Measurements from ENCODE around the gene ARHGDIA. TPM values are rescaled to one million over a fixed set of nuclear protein-coding genes. Genes with fewer than 3 reads are reported as not detected.

Gene ARHGDIA
- total and polyA plus RNA-seq, 12 donors = 89.9 to 263 (median 110) TPM

DNA sequence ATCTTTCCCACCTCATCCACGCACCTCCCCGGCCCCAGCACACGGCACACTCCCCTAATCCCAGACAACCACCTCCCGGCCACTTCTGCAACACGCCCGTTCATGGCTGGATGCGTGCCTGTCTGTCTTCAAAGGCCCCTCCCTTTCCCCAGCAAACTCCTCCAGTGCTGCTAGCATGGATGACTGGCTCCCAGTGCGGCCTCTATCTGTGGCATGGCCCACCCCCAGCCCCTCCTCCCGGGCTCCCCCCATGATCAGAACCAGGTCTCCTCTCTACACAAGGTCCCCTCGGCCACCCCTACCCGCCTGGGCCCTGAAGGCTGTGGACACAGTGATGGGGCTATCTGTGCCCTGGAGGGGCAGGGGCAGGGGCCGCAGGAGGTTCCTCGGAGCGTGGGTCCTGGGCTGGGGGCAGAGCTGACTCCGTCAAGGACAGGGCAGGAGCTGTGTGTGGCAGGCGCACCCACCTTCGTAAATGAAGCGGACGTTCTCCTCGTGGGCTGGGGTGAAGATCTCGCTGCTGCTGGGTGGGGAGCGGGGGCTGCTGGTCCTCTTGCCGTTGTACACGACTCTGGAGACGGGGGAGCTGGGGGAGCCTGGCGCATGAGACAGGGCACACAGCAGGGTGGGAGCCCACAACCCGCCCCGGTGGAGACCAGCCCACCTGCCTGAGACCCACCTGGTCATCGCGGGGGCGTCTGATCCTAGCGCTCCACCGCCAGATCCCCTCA, 47.2 kb downstream of the ARHGDIA start:
- TF ChIP-seq, protein P1, sequence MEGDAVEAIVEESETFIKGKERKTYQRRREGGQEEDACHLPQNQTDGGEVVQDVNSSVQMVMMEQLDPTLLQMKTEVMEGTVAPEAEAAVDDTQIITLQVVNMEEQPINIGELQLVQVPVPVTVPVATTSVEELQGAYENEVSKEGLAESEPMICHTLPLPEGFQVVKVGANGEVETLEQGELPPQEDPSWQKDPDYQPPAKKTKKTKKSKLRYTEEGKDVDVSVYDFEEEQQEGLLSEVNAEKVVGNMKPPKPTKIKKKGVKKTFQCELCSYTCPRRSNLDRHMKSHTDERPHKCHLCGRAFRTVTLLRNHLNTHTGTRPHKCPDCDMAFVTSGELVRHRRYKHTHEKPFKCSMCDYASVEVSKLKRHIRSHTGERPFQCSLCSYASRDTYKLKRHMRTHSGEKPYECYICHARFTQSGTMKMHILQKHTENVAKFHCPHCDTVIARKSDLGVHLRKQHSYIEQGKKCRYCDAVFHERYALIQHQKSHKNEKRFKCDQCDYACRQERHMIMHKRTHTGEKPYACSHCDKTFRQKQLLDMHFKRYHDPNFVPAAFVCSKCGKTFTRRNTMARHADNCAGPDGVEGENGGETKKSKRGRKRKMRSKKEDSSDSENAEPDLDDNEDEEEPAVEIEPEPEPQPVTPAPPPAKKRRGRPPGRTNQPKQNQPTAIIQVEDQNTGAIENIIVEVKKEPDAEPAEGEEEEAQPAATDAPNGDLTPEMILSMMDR (IDR thresholded peaks at IDR 0.05) = no peak
- H3K27ac ChIP-seq = no peak overlapping the region
- 91 to 92% methylated on average over 33 of the region's 33 CpGs for WGBS, 2 donors
- no peak overlapping the region for H3K4me3 ChIP-seq
- peaks cover 0 to 31% (median 6%) of the 10 kb centered on the region in 9 donors for H3K36me3 ChIP-seq
- no peaks in the 10 kb centered on the region for H3K9me3 ChIP-seq
- peaks cover 7 to 36% (median 23%) of the 10 kb centered on the region in 9 donors for H3K4me1 ChIP-seq
- intact Hi-C loops (cut with DNase I) = loop anchor here in 1 of 10 donors (5.0 kb wide), 1 partner anchor 38 kb away; the partner anchor contains the start of gene P4HB
- no peak for DNase-seq
- no peak for ATAC-seq
- H3K27me3 ChIP-seq = no peaks in the 10 kb centered on the region

DNA sequence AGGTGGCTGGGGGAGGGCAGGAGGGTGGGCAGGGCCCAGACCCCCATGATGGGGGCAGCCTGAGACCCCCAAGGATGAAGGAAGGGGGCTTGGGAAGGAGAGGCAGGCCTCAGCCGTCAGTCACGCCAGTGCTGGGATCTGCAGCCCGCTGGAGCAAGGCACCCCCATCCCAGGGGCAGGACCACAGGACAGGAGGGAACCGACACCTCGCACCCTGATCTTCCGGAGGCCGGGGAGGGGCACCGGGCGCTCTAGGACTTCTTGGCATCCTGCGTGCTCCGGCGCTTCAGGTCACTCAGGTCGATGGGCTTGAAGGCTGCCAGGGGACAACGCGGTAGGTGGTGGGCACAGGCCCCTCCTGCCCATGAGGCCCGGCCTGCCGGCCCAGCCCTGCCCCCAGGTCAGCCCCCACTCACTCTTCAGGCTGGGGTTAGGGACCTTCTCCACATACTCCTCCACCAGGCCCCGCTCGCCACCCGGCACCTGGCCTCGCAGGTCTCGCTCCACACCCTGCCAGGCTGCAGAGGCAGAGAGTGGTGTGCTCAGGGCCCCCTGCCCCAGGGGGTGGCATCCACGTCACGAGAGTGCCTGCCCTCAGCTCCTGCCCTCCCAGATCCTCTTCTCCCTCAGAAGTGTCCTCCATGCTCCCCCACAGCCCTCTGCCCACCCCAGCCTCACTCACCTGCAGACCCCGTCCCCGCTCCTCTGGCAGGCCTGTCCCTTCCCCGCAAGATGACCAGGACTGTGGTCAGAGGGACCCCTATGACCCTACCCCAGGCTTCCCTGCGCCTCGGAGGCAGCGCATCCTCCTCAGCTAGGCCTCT, 47.9 kb downstream of the ARHGDIA start:
- DNase-seq = no peak
- H3K4me3 ChIP-seq = no peak overlapping the region
- WGBS, 2 donors = 91 to 93% methylated on average over 26 to 30 of the region's 30 CpGs
- peak in 1 of 8 donors; percentile 7 for ATAC-seq
- intact Hi-C loops (cut with DNase I) = loop anchor here in 1 of 10 donors (5.0 kb wide), 1 partner anchor 39 kb away; the partner anchor contains the start of gene P4HB
- no peaks in the 10 kb centered on the region for H3K27me3 ChIP-seq
- peaks cover 0 to 31% (median 6%) of the 10 kb centered on the region in 9 donors for H3K36me3 ChIP-seq
- TF ChIP-seq, protein P1 (IDR thresholded peaks at IDR 0.05) = no peak
- peaks cover 7 to 29% (median 23%) of the 10 kb centered on the region in 9 donors for H3K4me1 ChIP-seq
- peak overlapping the region in 7 of 10 donors; percentile 86 to 93 (median 88) for H3K27ac ChIP-seq
- H3K9me3 ChIP-seq = no peaks in the 10 kb centered on the region

DNA sequence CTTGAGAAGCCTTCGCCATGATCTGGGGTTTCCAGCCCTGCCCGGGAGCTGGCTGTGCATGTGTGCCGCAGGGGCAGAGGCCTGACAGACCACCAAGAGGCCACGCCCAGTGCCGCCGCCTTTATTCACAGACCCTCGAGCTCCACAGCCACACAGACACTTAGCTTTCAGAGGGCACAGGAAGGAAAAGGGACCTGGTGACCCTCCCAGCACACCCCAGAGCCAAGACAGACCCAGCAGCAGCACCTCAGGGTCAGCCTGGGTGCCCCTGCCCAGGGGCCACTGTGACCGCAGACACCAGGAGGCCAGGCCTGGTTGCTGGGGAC, 48.9 kb downstream of the ARHGDIA start:
- peak in 2 of 8 donors; percentile 4 to 11 for ATAC-seq
- H3K27me3 ChIP-seq = no peaks in the 10 kb centered on the region
- H3K27ac ChIP-seq = peak overlapping the region; percentile 82 to 93 (median 88)
- H3K4me3 ChIP-seq = no peak overlapping the region
- H3K36me3 ChIP-seq = peaks cover 0 to 31% (median 6%) of the 10 kb centered on the region in 9 donors
- intact Hi-C loops (cut with DNase I) = loop anchor here in 1 of 10 donors (5.0 kb wide), 1 partner anchor 40 kb away; the partner anchor contains the start of gene P4HB
- no peaks in the 10 kb centered on the region for H3K9me3 ChIP-seq
- DNase-seq = no peak
- WGBS, 2 donors = 87 to 90% methylated on average over 8 of the region's 8 CpGs
- peaks cover 7 to 29% (median 23%) of the 10 kb centered on the region in 9 donors for H3K4me1 ChIP-seq
- TF ChIP-seq, protein P1 (IDR thresholded peaks at IDR 0.05) = no peak

DNA sequence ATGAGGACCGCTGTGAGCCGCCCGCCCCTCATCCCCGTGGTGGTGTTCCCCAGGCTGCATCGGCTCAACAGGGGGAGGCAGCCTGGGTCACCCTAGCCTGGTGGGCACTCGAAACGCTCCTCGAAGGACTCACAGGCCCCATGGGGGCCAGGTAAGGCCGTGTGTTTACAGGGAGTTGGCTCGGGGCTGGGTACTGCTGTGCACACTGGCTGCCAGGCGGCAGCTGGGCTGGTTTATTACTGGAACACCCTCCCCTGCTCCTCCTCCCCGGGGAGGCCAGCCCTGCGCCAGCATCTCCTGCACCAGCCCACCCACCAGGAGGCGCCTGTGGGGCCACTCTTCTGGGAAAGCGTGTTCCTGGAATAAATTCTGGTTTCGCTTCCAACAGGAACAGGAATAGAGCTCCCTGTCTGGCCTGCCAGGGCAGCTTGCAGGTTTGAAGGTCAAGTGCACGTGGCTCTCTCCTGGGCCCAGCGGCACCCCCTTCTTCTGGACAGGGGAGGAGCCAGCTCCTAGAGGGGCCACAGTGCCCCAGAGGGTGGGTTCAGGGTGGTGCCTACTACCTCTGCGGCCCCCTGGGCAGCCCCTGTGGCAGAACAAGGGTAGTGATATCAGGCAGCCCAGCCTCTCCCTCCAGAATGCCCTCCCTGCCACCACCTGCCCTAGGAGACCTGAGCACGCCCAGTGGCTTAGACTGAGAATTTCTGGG, 49.4 kb downstream of the ARHGDIA start:
- 36 to 40% methylated on average over 20 of the region's 20 CpGs for WGBS, 2 donors
- intact Hi-C loops (cut with DNase I) = loop anchor here in 1 of 10 donors (5.0 kb wide), 1 partner anchor 41 kb away; the partner anchor contains the start of gene P4HB
- no peak overlapping the region for H3K4me3 ChIP-seq
- H3K4me1 ChIP-seq = peaks cover 7 to 29% (median 23%) of the 10 kb centered on the region in 9 donors
- peaks cover 0 to 31% (median 6%) of the 10 kb centered on the region in 9 donors for H3K36me3 ChIP-seq
- ATAC-seq (peak; percentile 76 to 92 (median 90)), DNase-seq (peak; percentile 85)
- H3K9me3 ChIP-seq = no peaks in the 10 kb centered on the region
- TF ChIP-seq, protein P1 (IDR thresholded peaks at IDR 0.05) = peak; percentile 44 to 83 (median 72)
- H3K27ac ChIP-seq = peak overlapping the region; percentile 82 to 93 (median 88)
- H3K27me3 ChIP-seq = no peaks in the 10 kb centered on the region

Measured in heart right ventricle (tissue), 16 donors.